Gastrocnemius medialis (tissue), 4 donors: ENCODE results near the gene THADA.
A peak's percentile ranks its signal among the peaks of the same experiment; 100 is the strongest.

Source experiments
- POLR2A ChIP-seq, 2 donors: fragments of 450-650 bp; IDR thresholded peaks; one replicate each; pipeline ENCODE4 v1.6.1; 2017; ENCODE audit warnings: antibody characterized with exemption in 2 of 2, mild to moderate bottlenecking in 2 of 2, moderate library complexity in 2 of 2
- TF ChIP-seq, protein P1 (sequence below), 5 experiments: fragments of 450-650 bp in 3 of 5; fragments of 200-600 bp in 2 of 5; sonication (generic) in 2 of 5; IDR thresholded peaks in 4 of 5; conservative IDR thresholded peaks in 1 of 5; 1 replicate in 4 of 5; 2 replicates in 1 of 5; pipeline ENCODE4 v1.5.1; 2016 to 2019; ENCODE audit warnings: antibody characterized with exemption in 5 of 5, mild to moderate bottlenecking in 3 of 5, moderate library complexity in 3 of 5

DNA sequence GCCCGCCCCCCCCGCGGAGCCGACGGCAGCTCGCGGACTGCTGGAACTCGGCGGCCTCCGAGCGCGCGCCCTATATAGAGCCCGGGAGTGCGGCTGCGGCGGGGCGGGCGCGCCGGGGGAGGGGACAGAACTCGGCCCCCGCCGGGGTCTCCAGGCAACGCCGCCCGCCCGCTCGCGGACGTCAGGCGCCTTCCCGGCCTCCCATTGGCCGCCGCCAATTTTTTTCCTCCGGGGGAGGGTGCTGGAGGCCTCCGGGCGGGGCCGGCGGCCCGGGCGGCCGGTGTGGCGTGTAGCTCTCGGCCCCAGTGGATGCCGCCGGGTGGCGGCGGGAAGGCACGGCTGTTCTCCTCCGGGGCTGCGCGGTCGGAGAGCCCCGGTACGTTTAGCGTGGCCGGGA, 369.3 kb downstream of the THADA start, which contains the start of gene ZFP36L2:
- TF ChIP-seq, protein P1, sequence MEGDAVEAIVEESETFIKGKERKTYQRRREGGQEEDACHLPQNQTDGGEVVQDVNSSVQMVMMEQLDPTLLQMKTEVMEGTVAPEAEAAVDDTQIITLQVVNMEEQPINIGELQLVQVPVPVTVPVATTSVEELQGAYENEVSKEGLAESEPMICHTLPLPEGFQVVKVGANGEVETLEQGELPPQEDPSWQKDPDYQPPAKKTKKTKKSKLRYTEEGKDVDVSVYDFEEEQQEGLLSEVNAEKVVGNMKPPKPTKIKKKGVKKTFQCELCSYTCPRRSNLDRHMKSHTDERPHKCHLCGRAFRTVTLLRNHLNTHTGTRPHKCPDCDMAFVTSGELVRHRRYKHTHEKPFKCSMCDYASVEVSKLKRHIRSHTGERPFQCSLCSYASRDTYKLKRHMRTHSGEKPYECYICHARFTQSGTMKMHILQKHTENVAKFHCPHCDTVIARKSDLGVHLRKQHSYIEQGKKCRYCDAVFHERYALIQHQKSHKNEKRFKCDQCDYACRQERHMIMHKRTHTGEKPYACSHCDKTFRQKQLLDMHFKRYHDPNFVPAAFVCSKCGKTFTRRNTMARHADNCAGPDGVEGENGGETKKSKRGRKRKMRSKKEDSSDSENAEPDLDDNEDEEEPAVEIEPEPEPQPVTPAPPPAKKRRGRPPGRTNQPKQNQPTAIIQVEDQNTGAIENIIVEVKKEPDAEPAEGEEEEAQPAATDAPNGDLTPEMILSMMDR (IDR thresholded peaks at IDR 0.05 in 4 of 5, conservative IDR thresholded peaks at IDR 0.05 in 1 of 5): no peak
- peak; percentile 97 to 100 for TF ChIP-seq POLR2A (IDR thresholded peaks at IDR 0.05)
